NCI-H2029 treated with DMSO at 0.1 percent for 48 hours (cell line): ENCODE data around the gene ARHGEF10L.
"Not testable (repeated sequence)": the region's sequence is repeated elsewhere in the genome, so short reads cannot be mapped to it uniquely, and the experiment has no call there.

Experiments used
- DNase-seq: peaks from one replicate; lab custom pipeline; 2025; lab: John Stamatoyannopoulos, UW

ARHGEF10L gene

DNA sequence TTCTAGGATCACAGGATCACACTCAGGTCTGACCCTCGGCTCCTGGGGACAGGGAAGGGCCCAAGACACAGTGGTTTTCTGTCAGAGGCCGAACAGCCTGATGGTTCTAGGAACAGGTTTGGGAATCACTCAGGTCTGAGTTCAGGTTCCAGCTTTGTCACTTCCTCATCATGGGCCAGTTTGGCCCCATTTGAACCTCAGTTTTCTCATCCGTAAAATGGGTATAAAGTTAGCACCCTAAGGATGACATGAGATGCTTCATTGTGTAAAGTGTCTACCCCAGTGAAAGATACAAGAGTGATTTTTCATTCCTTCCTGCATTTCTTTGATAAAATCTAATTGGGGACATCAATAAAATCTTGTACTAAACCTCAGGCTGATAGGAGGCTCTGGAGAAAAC, 204.4 kb downstream of the ARHGEF10L start:
- no peak for DNase-seq

DNA sequence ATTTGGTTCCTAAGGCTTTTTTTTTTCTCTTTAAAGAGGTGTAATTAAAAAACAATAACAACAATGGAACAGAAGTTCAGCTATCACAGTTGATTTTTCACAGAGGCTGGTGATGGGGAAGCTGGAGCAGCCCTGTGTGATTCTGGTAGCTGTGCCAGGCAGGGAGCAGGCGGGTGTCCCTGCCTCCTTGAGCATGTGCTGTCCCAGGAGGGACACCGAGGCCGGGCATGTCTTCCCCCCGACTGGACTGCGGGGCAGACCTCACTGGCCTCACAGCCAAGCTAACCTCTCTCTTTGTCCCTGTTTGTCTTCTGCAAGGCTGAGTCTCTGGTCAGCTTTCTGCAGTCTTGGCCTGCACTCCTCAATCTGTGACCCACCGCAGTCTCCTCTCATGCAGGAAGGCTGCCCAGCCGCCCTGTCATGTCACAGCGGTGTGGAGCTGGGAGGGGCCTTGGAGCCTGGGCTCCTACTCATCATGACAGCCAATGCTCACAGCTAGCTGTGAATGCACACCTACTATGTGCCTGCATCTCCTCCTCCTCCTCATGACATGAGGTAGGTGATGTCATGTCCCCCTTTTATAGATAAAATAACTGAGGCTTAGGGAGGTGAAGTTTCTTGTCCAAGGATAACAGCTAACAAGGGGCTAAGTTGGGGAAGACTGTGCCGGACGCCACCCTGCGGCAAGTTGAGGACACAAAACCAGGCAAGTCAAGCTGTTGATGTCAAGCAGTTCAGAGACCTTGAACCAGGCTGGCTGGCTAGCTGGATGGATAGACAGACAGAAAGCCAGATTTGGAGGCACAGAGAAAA, 205.4 kb downstream of the ARHGEF10L start:
- no peak for DNase-seq

DNA sequence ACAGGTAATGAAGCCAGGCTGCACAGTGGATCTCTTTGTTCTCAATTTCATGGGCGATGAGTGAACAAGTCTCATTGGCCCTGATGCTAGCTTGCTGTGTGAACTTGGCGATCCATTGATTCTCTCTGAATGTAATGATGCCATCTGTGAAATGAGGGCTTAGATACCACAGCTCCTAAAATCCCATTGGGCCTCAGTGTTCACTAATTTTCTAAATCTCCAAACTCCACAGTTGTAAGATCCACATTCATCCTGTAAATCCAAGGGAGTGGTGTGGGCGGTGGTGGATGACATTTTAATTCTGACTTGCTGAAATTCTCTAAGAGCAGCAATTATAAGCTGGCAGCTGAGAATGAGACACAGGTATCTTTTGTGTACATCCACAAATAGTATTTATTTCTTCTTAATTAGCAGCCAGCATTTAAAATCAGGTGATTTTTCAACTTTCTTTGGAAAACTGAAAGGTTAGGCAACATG, 206.0 kb downstream of the ARHGEF10L start:
- no peak for DNase-seq

DNA sequence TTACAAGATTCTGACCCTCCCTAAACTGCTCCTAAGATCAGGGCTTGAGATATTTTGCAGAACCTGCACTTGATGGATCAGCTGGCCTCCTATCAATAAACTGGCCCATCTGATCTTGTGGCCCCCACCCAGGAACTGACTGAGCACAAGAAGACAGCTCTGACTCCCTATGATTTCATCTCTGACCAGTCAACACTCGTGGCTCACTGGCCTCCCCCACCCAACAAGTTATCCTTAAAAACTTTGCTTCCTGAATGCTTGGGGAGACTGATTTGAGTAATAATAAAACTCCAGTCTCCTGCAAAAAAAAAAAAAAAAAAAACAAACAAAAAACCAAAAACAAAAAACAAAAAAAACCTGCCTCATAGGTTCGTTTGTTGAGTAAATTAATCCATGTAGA, 206.8 kb downstream of the ARHGEF10L start:
- not testable (repeated sequence) for DNase-seq

DNA sequence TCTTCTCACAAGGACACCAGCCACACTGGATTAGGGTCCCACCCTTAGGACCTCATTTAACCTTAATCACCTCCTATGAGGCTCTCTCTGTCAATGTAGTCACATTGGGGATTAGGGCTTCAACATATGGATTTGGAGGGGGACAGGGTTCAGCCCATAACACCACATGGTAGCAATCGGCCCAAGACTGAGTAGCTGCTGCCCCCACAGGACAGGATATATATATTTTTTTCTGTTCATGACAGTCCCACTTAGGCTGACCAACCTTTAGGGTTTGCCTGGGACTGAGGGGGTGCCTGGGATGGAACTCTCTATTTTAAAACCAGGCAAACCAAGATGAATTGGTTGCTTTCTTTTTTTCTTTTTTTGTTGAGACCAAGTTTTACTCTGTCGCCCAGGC, 207.4 kb downstream of the ARHGEF10L start:
- DNase-seq, result no peak
